ENCODE measurements around the gene EPC1. TPM values are rescaled to one million over a fixed set of nuclear protein-coding genes. Genes with fewer than 3 reads are reported as not detected.

The EPC1 gene
- total RNA-seq, 1 experiment from 2014 or later, result 30.0 TPM

DNA sequence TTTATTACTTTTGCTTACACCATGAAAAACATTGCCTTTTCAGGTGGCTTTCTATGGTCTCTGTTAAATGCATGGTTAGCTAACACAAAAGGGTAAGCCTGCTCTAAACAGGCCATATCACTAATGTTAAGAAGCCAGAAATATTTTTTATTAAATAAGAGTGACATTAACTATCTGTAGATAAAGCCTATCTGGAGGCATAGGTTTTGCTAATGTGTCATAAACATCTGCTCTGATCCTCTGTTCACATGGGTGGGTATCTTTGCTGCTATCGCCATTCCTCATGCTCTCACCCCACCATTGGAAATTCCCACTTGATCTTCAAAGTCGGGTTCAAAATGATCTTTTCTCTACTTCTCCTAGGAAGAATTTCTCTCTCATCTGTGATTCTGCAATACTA, 32.4 kb downstream of the EPC1 start:
- Mint-ChIP-seq H3K27ac (ENCODE audit: unreplicated experiment) (no peak overlapping the region), H3K9me3 (ENCODE audit: low read depth, unreplicated experiment) (no peaks in the 10 kb centered on the region), H3K4me3 (ENCODE audit: low read depth, unreplicated experiment) (no peak overlapping the region), H3K4me1 (ENCODE audit: low read depth, unreplicated experiment) (peaks cover 24% of the 10 kb centered on the region), H3K36me3 (ENCODE audit: insufficient read depth, unreplicated experiment) (peaks cover 7% of the 10 kb centered on the region), H3K27me3 (ENCODE audit: unreplicated experiment) (no peaks in the 10 kb centered on the region)
- no peak for DNase-seq
- TF ChIP-seq, protein P1, sequence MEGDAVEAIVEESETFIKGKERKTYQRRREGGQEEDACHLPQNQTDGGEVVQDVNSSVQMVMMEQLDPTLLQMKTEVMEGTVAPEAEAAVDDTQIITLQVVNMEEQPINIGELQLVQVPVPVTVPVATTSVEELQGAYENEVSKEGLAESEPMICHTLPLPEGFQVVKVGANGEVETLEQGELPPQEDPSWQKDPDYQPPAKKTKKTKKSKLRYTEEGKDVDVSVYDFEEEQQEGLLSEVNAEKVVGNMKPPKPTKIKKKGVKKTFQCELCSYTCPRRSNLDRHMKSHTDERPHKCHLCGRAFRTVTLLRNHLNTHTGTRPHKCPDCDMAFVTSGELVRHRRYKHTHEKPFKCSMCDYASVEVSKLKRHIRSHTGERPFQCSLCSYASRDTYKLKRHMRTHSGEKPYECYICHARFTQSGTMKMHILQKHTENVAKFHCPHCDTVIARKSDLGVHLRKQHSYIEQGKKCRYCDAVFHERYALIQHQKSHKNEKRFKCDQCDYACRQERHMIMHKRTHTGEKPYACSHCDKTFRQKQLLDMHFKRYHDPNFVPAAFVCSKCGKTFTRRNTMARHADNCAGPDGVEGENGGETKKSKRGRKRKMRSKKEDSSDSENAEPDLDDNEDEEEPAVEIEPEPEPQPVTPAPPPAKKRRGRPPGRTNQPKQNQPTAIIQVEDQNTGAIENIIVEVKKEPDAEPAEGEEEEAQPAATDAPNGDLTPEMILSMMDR (IDR thresholded peaks at IDR 0.05; ENCODE audit: unreplicated experiment), result no peak
- intact Hi-C loops (cut with micrococcal nuclease; ENCODE audit: unreplicated experiment), result no loop called here
- BruUV-seq (replicated peaks), result no TSS peak
- CTCF ChIA-PET, result no interaction called here

DNA sequence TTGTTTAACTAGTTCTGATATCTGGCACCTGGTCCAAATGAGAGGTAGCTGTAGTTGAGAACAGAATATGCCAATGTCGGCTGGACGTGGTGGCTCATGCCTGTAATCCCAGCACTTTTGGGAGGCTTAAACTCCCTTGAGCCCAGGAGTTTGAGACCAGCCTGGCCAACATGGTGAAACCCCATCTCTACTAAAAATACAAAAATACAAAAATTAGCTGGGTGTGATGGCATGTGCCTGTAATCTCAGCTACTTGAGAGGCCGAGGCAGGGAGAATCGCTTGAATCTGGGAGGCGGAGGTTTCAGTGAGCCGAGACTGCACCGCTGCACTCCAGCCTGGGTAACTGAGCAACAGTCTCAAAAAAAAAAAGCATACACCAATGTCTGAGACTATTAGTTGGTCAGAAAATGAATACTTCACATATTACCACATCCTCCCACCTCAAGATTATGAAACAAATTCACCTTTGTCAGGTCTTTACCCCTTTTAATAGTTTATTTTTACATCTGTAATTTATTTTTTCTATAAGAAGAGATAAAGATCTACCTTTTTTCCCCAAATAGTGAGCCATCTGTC, 38.8 kb downstream of the EPC1 start:
- Mint-ChIP-seq H3K27ac (ENCODE audit: unreplicated experiment) (no peak overlapping the region), H3K4me3 (ENCODE audit: low read depth, unreplicated experiment) (no peak overlapping the region), H3K4me1 (ENCODE audit: low read depth, unreplicated experiment) (peaks cover 8% of the 10 kb centered on the region), H3K27me3 (ENCODE audit: unreplicated experiment) (no peaks in the 10 kb centered on the region), H3K9me3 (ENCODE audit: low read depth, unreplicated experiment) (no peaks in the 10 kb centered on the region), H3K36me3 (ENCODE audit: insufficient read depth, unreplicated experiment) (peaks cover 5% of the 10 kb centered on the region)
- TF ChIP-seq, protein P1 (IDR thresholded peaks at IDR 0.05; ENCODE audit: unreplicated experiment), result no peak
- BruUV-seq (replicated peaks), result no TSS peak
- no peak for DNase-seq
- CTCF ChIA-PET, result no interaction called here
- intact Hi-C loops (cut with micrococcal nuclease; ENCODE audit: unreplicated experiment), result no loop called here

DNA sequence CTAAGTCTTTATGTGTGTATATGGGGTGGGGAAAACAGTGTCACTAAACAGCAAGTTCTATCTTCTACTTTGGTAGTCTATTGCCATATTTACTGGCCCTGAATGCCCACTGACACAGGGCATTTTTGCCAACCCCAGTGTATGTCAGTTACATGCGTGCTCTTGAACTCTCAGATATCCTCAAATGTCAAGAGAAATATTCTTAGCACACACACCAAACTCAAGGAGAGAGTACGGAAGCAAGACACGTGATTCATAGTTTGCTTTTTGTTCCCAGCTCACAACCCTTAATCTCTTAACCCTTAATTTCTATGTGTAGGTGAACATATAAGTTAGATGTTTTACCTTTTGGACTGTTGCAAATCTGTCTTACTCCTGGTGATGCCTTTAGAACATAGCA, 39.3 kb downstream of the EPC1 start:
- no peak for DNase-seq
- Mint-ChIP-seq H3K27me3 (ENCODE audit: unreplicated experiment) (no peaks in the 10 kb centered on the region), H3K4me1 (ENCODE audit: low read depth, unreplicated experiment) (peaks cover 8% of the 10 kb centered on the region), H3K9me3 (ENCODE audit: low read depth, unreplicated experiment) (no peaks in the 10 kb centered on the region), H3K27ac (ENCODE audit: unreplicated experiment) (no peak overlapping the region), H3K4me3 (ENCODE audit: low read depth, unreplicated experiment) (no peak overlapping the region), H3K36me3 (ENCODE audit: insufficient read depth, unreplicated experiment) (peaks cover 5% of the 10 kb centered on the region)
- no TSS peak for BruUV-seq (replicated peaks)
- TF ChIP-seq, protein P1 (IDR thresholded peaks at IDR 0.05; ENCODE audit: unreplicated experiment), result no peak
- CTCF ChIA-PET, result no interaction called here
- intact Hi-C loops (cut with micrococcal nuclease; ENCODE audit: unreplicated experiment), result no loop called here

DNA sequence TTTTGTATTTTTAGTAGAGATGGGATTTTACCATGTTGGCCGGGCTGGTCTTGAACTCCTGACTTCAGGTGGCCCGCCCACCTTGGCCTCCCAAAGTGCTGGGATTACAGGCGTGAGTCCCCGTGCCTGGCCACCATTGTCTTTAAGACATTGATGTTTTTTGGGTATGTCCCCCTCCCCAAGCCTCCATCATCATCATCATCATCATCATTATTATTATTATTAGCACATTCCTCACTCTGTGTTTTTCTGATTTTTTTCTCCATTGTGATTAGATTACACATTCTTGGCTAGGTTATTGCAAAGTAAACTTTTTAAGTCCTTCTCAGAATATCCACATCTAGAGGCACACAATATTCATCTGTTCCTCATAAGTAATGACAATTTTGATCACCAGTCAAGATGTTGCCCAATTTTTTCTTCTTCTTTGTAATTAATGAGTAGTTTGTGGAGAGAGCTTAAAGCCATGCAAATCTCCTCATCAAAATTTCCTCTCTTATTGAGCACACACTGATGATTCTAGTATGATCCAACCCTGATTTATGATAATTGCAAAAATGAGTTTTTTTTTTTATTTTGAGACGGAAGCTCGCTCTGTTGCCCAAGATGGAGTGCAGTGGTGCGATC, 47.5 kb downstream of the EPC1 start:
- no peaks in the 10 kb centered on the region for H3K27me3 Mint-ChIP-seq (ENCODE audit: unreplicated experiment)
- peaks cover 31% of the 10 kb centered on the region for H3K4me1 Mint-ChIP-seq (ENCODE audit: low read depth, unreplicated experiment)
- CTCF ChIA-PET, result no interaction called here
- DNase-seq, result no peak
- H3K36me3 Mint-ChIP-seq (ENCODE audit: insufficient read depth, unreplicated experiment), result peaks cover 12% of the 10 kb centered on the region
- BruUV-seq (replicated peaks), result no TSS peak
- H3K9me3 Mint-ChIP-seq (ENCODE audit: low read depth, unreplicated experiment), result no peaks in the 10 kb centered on the region
- no peak overlapping the region for H3K4me3 Mint-ChIP-seq (ENCODE audit: low read depth, unreplicated experiment)
- H3K27ac Mint-ChIP-seq (ENCODE audit: unreplicated experiment), result no peak overlapping the region
- intact Hi-C loops (cut with micrococcal nuclease; ENCODE audit: unreplicated experiment), result loop anchor here (5.0 kb wide), 1 partner anchor 33 kb away; no protein-coding TSS in a partner anchor
- TF ChIP-seq, protein P1 (IDR thresholded peaks at IDR 0.05; ENCODE audit: unreplicated experiment), result no peak

All from Calu3 (cell line).